Breast epithelium (tissue), 4 donors: ENCODE results near the gene FAF2. TPM values are rescaled to one million over a fixed set of nuclear protein-coding genes. Genes with fewer than 3 reads are reported as not detected.

Experiments used
- DNase-seq, 2 donors: peaks; one replicate each; pipeline ENCODE4 v3.0.0-alpha.2; 2019; ENCODE audit warnings: low spot score in 2 of 2
- H3K27ac ChIP-seq, 2 donors: fragments of 200-600 bp; sonication (generic) in 1 of 2; one replicate each; pipeline ENCODE4 v1.5.1; 2016 to 2019; ENCODE audit warnings: mild to moderate bottlenecking in 1 of 2
- H3K27me3 ChIP-seq, 2 donors: fragments of 200-600 bp; sonication (generic) in 1 of 2; one replicate each; pipeline versions ENCODE4 v1.5.1 to v1.6.0; 2017 to 2019; ENCODE audit warnings: control low read depth in 1 of 2, mild to moderate bottlenecking in 1 of 2
- H3K36me3 ChIP-seq: fragments of 200-600 bp; one replicate; pipeline ENCODE4 v1.5.1; 2019
- H3K4me1 ChIP-seq, 2 donors: fragments of 200-600 bp; sonication (generic); one replicate each; pipeline ENCODE4 v1.5.1; 2016 to 2019; ENCODE audit warnings: control low read depth in 1 of 2
- H3K4me3 ChIP-seq, 3 donors: fragments of 200-600 bp; sonication (generic); 1 replicate in 2 of 3; 2 replicates in 1 of 3; pipeline ENCODE4 v1.5.1; 2016 to 2019; ENCODE audit warnings: mild to moderate bottlenecking in 3 of 3, moderate library complexity in 2 of 3
- H3K9me3 ChIP-seq, 2 donors: fragments of 200-600 bp; sonication (generic) in 1 of 2; one replicate each; pipeline ENCODE4 v1.5.1; 2016 to 2019; ENCODE audit warnings: control low read depth in 1 of 2
- POLR2A ChIP-seq: fragments of 450-650 bp; IDR thresholded peaks from one replicate; pipeline ENCODE4 v1.6.1; 2016; ENCODE audit warnings: antibody characterized with exemption, mild to moderate bottlenecking, moderate library complexity
- POLR2AphosphoS5 ChIP-seq, 3 donors: sonication (generic); formaldehyde crosslinking; IDR thresholded peaks; one replicate each; pipeline ENCODE4 v1.6.1; 2017; ENCODE audit warnings: antibody characterized with exemption in 3 of 3
- intact Hi-C: fragments of 100-400 bp; cut with DNase I; formaldehyde crosslinking; loops from one replicate; pipeline ENCODE4 v1.15.1; 2023; ENCODE audit warnings: low total_unique reads
- total RNA-seq, 3 donors: library from RNA; depleted of rRNA; stranded (reverse); fragments of >200 nt; gene quantifications; one replicate each; pipeline ENCODE4 v1.1.0, GENCODE V29; 2016
- TF ChIP-seq, protein P1 (sequence below), 3 donors: fragments of 450-650 bp; IDR thresholded peaks; one replicate each; pipeline ENCODE4 v1.5.1; 2016 to 2017; ENCODE audit warnings: antibody characterized with exemption in 3 of 3, mild to moderate bottlenecking in 3 of 3, moderate library complexity in 3 of 3

Gene FAF2
- total RNA-seq, 3 donors from 2014 or later: 26.9 to 38.2 (median 28.5) TPM

DNA sequence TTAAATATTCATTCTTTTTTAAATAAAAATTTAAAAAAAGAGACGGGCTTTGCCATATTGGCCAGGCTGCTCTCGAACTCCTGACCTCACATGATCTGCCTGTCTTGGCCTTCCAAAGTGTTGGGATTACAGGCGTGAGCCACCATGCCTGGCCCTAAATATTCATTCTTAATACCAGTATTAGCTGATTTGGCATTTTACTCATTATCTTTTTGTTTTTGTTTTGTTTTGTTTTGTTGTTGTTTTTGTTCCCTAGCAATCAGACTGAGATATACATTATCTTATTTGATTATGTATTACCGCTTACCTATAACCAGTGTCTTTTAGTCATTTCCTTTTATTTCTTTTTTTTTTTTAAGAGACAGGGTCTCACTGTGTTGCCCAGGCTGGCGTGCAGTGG is 51.1 kb downstream of the FAF2 start:
- no peaks in the 10 kb centered on the region for H3K4me1 ChIP-seq
- H3K4me3 ChIP-seq: no peak overlapping the region
- intact Hi-C loops: no loop called here
- no peak for DNase-seq
- no peaks in the 10 kb centered on the region for H3K9me3 ChIP-seq
- H3K27ac ChIP-seq: no peak overlapping the region
- peaks cover 16% of the 10 kb centered on the region for H3K36me3 ChIP-seq
- no peaks in the 10 kb centered on the region for H3K27me3 ChIP-seq
- TF ChIP-seq POLR2AphosphoS5 (IDR thresholded peaks at IDR 0.05) (no peak), POLR2A (no peak)
- TF ChIP-seq, protein P1, sequence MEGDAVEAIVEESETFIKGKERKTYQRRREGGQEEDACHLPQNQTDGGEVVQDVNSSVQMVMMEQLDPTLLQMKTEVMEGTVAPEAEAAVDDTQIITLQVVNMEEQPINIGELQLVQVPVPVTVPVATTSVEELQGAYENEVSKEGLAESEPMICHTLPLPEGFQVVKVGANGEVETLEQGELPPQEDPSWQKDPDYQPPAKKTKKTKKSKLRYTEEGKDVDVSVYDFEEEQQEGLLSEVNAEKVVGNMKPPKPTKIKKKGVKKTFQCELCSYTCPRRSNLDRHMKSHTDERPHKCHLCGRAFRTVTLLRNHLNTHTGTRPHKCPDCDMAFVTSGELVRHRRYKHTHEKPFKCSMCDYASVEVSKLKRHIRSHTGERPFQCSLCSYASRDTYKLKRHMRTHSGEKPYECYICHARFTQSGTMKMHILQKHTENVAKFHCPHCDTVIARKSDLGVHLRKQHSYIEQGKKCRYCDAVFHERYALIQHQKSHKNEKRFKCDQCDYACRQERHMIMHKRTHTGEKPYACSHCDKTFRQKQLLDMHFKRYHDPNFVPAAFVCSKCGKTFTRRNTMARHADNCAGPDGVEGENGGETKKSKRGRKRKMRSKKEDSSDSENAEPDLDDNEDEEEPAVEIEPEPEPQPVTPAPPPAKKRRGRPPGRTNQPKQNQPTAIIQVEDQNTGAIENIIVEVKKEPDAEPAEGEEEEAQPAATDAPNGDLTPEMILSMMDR (IDR thresholded peaks at IDR 0.05): no peak

DNA sequence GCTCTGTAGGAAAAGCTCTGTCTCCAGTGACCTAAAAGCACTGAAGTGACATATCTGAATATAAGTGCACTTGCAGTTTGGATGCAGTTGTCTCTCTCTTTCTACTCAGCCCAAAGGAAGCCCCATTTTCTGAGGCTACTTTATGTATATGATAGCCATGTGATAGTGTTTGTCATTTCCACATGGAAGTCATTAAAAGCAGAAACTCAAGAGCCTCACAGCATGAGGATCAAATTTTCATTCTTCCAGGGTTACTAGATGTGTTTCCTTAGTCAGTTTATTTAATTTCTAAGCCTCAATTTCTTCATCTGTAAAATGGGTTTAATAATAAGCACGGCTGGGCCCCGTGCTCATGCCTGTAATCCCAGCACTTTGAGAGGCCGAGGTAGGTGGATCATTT is 52.3 kb downstream of the FAF2 start:
- Histone ChIP-seq H3K27ac (no peak overlapping the region), H3K9me3 (no peaks in the 10 kb centered on the region), H3K36me3 (peaks cover 11% of the 10 kb centered on the region), H3K4me1 (no peaks in the 10 kb centered on the region), H3K4me3 (no peak overlapping the region), H3K27me3 (no peaks in the 10 kb centered on the region)
- intact Hi-C loops: no loop called here
- TF ChIP-seq POLR2A (no peak), POLR2AphosphoS5 (IDR thresholded peaks at IDR 0.05) (no peak)
- TF ChIP-seq, protein P1 (IDR thresholded peaks at IDR 0.05): no peak
- no peak for DNase-seq

DNA sequence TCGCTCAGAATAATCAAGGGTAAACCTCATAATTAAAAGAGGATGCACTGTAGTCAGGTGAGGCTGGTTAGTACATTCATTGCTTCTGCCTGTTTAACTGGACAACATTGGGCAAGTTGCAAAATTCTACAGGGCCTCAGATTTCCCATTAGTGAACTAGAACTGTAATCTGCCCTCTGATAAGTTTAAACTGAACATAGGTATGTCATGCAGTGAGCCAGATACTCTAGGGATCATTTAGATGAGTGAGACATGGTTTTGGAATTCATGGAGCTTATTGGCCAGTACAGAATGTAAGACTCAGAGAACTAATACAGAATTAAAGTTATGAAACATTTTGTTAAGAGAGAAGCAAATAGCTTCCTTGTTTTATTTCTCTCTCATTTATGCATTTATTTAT is 53.1 kb downstream of the FAF2 start:
- H3K9me3 ChIP-seq: no peaks in the 10 kb centered on the region
- H3K36me3 ChIP-seq: peaks cover 8% of the 10 kb centered on the region
- TF ChIP-seq, protein P1 (IDR thresholded peaks at IDR 0.05): no peak
- TF ChIP-seq POLR2AphosphoS5 (IDR thresholded peaks at IDR 0.05) (no peak), POLR2A (no peak)

DNA sequence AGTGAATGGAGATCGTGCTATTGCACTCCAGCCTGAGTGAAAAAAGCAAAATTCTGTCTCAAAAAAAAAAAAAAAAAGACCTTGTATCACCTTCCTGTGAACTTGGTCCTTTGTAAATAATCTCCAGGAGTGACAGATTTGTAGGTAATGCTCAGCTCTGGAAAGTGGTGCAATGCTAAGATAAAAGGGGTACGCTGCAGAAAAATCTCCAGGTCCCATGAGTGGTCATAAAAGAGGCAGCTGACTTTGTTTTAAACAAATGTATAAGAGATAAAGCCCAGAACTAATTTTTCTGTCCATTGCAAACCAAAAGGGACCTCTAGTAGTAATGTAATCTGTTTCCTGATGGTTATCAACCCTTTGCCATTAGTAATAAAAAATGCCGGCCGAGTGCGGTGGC is 55.3 kb downstream of the FAF2 start:
- intact Hi-C loops: no loop called here
- Histone ChIP-seq H3K9me3 (no peaks in the 10 kb centered on the region), H3K27ac (no peak overlapping the region), H3K36me3 (peaks cover 4% of the 10 kb centered on the region), H3K4me3 (no peak overlapping the region), H3K4me1 (no peaks in the 10 kb centered on the region), H3K27me3 (no peaks in the 10 kb centered on the region)
- DNase-seq: no peak
- TF ChIP-seq POLR2A: no peak
- TF ChIP-seq POLR2AphosphoS5 (IDR thresholded peaks at IDR 0.05): no peak
- TF ChIP-seq, protein P1 (IDR thresholded peaks at IDR 0.05): no peak

More for the DNA sequence above, 53.1 kb downstream of the FAF2 start:
- Histone ChIP-seq H3K27me3 (no peaks in the 10 kb centered on the region), H3K4me3 (no peak overlapping the region), H3K4me1 (no peaks in the 10 kb centered on the region), H3K27ac (no peak overlapping the region)
- intact Hi-C loops: no loop called here
- DNase-seq: no peak

DNA sequence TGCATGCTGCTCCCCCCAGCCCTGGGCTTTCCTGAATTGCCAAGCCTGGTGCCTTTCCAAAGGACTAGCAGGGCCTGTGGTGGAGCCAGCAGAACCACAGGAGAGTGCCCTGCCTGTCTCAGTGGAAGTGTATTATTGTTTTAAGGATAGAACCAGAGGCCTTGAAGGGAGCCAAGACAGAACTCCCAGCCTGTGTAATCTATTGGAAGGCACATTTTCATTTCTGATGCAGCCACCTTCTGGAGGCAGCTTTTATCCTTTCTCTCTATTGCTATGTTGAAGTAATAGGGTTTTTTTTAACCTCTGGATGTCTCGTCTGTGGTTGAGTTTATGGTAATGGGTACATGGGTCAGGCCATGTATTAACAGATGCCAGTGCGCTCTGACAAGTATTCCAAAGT is 59.7 kb downstream of the FAF2 start:
- intact Hi-C loops: no loop called here
- no peaks in the 10 kb centered on the region for H3K36me3 ChIP-seq
- no peak for DNase-seq
- H3K9me3 ChIP-seq: no peaks in the 10 kb centered on the region
- no peak overlapping the region for H3K27ac ChIP-seq
- no peaks in the 10 kb centered on the region for H3K4me1 ChIP-seq
- H3K4me3 ChIP-seq: no peak overlapping the region
- no peaks in the 10 kb centered on the region for H3K27me3 ChIP-seq
- TF ChIP-seq POLR2AphosphoS5 (IDR thresholded peaks at IDR 0.05) (no peak), POLR2A (no peak)
- TF ChIP-seq, protein P1 (IDR thresholded peaks at IDR 0.05): no peak
